Endothelial cell of umbilical vein (primary cell): ENCODE results near the gene OSBPL10. TPM values are rescaled to one million over a fixed set of nuclear protein-coding genes. Genes with fewer than 3 reads are reported as not detected.

ENCODE experiments used
- BruUV-seq: library from RNA; stranded (reverse); fragments of 400-500 nt; replicated peaks from 2 replicates; lab custom pipeline; 2021; lab: Mats Ljungman, UMichigan
- CTCF ChIA-PET: fragments of 300-600, 350-600 bp; sonication (Branson Sonifier 250); formaldehyde crosslinking; loops from one replicate; lab custom pipeline; 2021; ENCODE audit warnings: antibody characterized with exemption, inconsistent platforms; lab: Charles Lee
- POLR2A ChIA-PET: fragments of 300-600, 350-600 bp; sonication (Branson Sonifier 250); formaldehyde crosslinking; loops from one replicate; lab custom pipeline; 2021; ENCODE audit warnings: antibody characterized with exemption, inconsistent platforms; lab: Charles Lee
- DNase-seq: peaks from one replicate; pipeline ENCODE4 v3.0.0-alpha.2; 2011; ENCODE audit warnings: low read depth, low spot score
- FAIRE-seq: peaks from 2 replicates; lab custom pipeline; 2011; peaks lifted over from hg19 to GRCh38; lab: Jason Lieb, UNC
- H2AFZ ChIP-seq: 2 replicates; pipeline ENCODE4 v1.6.0; 2012; ENCODE audit warnings: low read depth, low read length, control low read depth, inconsistent platforms
- H3K27ac ChIP-seq: 2 replicates; pipeline ENCODE4 v1.5.1; 2011; ENCODE audit warnings: low read depth, mild to moderate bottlenecking, control low read depth, low read length, moderate library complexity; ENCODE audit not compliant: insufficient read depth
- H3K27me3 ChIP-seq, 2 experiments: 2 replicates each; pipeline versions ENCODE4 v1.6.0 to v1.6.1; 2011; ENCODE audit warnings: low read length in 2 of 2, mixed read lengths in 1 of 2; ENCODE audit not compliant: control insufficient read depth in 2 of 2, insufficient read depth in 2 of 2
- H3K36me3 ChIP-seq, 2 experiments: 2 replicates in 1 of 2; 3 replicates in 1 of 2; pipeline ENCODE4 v1.5.1; 2011; ENCODE audit warnings: low read length in 2 of 2, mild to moderate bottlenecking in 1 of 2, moderate library complexity in 1 of 2; ENCODE audit not compliant: control insufficient read depth in 2 of 2, insufficient read depth in 2 of 2; ENCODE audit errors: extremely low read depth in 1 of 2
- H3K4me1 ChIP-seq: 3 replicates; pipeline ENCODE4 v1.5.1; 2011; ENCODE audit warnings: mild to moderate bottlenecking, low read length; ENCODE audit not compliant: control insufficient read depth, insufficient read depth; ENCODE audit errors: extremely low read depth
- H3K4me2 ChIP-seq: 2 replicates; pipeline ENCODE4 v1.6.1; 2011; ENCODE audit warnings: low read length, control low read depth, mixed read lengths; ENCODE audit not compliant: insufficient read depth
- H3K4me3 ChIP-seq, 3 experiments: fragments of 200-600 bp in 1 of 3; sonication (generic), shearing (Covaris generic) in 1 of 3; replicated peaks in 1 of 3; 2 replicates each; pipeline ENCODE4 v1.5.1; 2011 to 2016; ENCODE audit warnings: control low read depth in 3 of 3, low read length in 3 of 3, mild to moderate bottlenecking in 2 of 3, inconsistent platforms in 1 of 3, low read depth in 1 of 3, moderate library complexity in 1 of 3; ENCODE audit not compliant: insufficient read depth in 1 of 3
- H3K79me2 ChIP-seq: 2 replicates; pipeline ENCODE4 v1.6.0; 2012; ENCODE audit warnings: low read length, inconsistent platforms; ENCODE audit not compliant: control insufficient read depth, insufficient read depth
- H3K9ac ChIP-seq: replicated peaks from 2 replicates; pipeline ENCODE3; 2011; ENCODE audit warnings: low read length, control low read depth; ENCODE audit not compliant: insufficient read depth; ENCODE audit errors: extremely low read depth
- H3K9me1 ChIP-seq: replicated peaks from 3 replicates; pipeline ENCODE4 v1.6.0; 2011; ENCODE audit warnings: mild to moderate bottlenecking, low read length; ENCODE audit not compliant: control insufficient read depth, insufficient read depth; ENCODE audit errors: extremely low read depth
- H3K9me3 ChIP-seq: replicated peaks from 2 replicates; pipeline ENCODE4 v1.5.1; 2012; ENCODE audit warnings: low read length, inconsistent platforms; ENCODE audit not compliant: control insufficient read depth, insufficient read depth
- H4K20me1 ChIP-seq: replicated peaks from 2 replicates; pipeline ENCODE3; 2011; ENCODE audit warnings: mild to moderate bottlenecking, low read length; ENCODE audit not compliant: control insufficient read depth, insufficient read depth; ENCODE audit errors: extremely low read depth
- EZH2 ChIP-seq: IDR thresholded peaks from 2 replicates; pipeline ENCODE4 v1.6.1; 2012; ENCODE audit warnings: borderline replicate concordance, low read depth, mild to moderate bottlenecking, moderate library complexity, low read length, inconsistent platforms; ENCODE audit not compliant: severe bottlenecking
- FOS ChIP-seq: IDR thresholded peaks from 2 replicates; pipeline ENCODE4 v1.6.1; 2011; ENCODE audit warnings: mild to moderate bottlenecking, low read length, moderate library complexity, borderline replicate concordance; ENCODE audit not compliant: insufficient read depth
- MYC ChIP-seq: IDR thresholded peaks from one replicate; pipeline ENCODE4 v1.6.1; 2011; ENCODE audit warnings: mild to moderate bottlenecking, low read depth, low read length
- POLR2AphosphoS5 ChIP-seq: IDR thresholded peaks from 2 replicates; pipeline ENCODE4 v1.6.1; 2012; ENCODE audit warnings: low read depth, mild to moderate bottlenecking, control low read depth, low read length, moderate library complexity; ENCODE audit not compliant: insufficient read depth
- dilution Hi-C: fragments of 300-500 bp; cut with MboI; formaldehyde crosslinking; loops from one replicate; pipeline ENCODE4 v1.15.0; 2019; ENCODE audit warnings: low sequenced_read_pairs; ENCODE audit not compliant: extremely low pct_ligation_motif_present
- intact Hi-C: fragments of 100-400 bp; cut with micrococcal nuclease; formaldehyde crosslinking; loops from one replicate; pipeline ENCODE4 v1.10.0; 2022
- polyA plus RNA-seq, 4 experiments: library from polyadenylated mRNA; depleted of rRNA in 3 of 4; stranded (reverse) in 3 of 4; unstranded in 1 of 4; fragments of >200 nt; gene quantifications; 2 replicates each; pipeline versions ENCODE4 v1.2.1 to v1.2.3, GENCODE V29; 2011 to 2012; ENCODE audit warnings: missing spikeins in 1 of 4
- total RNA-seq: library from RNA; stranded (reverse); gene quantifications from 2 replicates; pipeline ENCODE4 v1.2.3, GENCODE V29; 2021
- TF ChIP-seq, protein P1 (sequence below), 2 donors: IDR thresholded peaks; 1 replicate in 1 of 2; 2 replicates in 1 of 2; pipeline ENCODE4 v1.5.1; 2011; ENCODE audit warnings: low read length in 2 of 2, mild to moderate bottlenecking in 2 of 2, moderate library complexity in 2 of 2, control low read depth in 1 of 2, inconsistent platforms in 1 of 2, low read depth in 1 of 2; ENCODE audit not compliant: insufficient read depth in 1 of 2; ENCODE audit errors: extremely low read depth in 1 of 2
- TF ChIP-seq, protein P2 (sequence below): IDR thresholded peaks from 2 replicates; pipeline ENCODE4 v1.6.1; 2011; ENCODE audit not compliant: insufficient read depth, insufficient read length

Gene OSBPL10
- total and polyA plus RNA-seq, 2 donors (not counting 3 experiments of a cell fraction or from before 2014, with no cell fraction given), result 10.8 to 47.6 TPM

- no peak overlapping the region for H3K9ac ChIP-seq
- no peaks in the 10 kb centered on the region for H3K79me2 ChIP-seq
- no peaks in the 10 kb centered on the region for H3K36me3 ChIP-seq
- H3K4me3 ChIP-seq, result no peak overlapping the region
- no peaks in the 10 kb centered on the region for H4K20me1 ChIP-seq
- dilution Hi-C loops, result no loop called here
- no peak overlapping the region for H2AFZ ChIP-seq
- ChIA-PET POLR2A (no interaction called here), CTCF (interaction anchor here (0.8 kb wide), 1 partner anchor 64 kb away, joined by 3 read pairs; no protein-coding TSS in a partner anchor)
- no peaks in the 10 kb centered on the region for H3K4me1 ChIP-seq
- H3K27me3 ChIP-seq, result no peaks in the 10 kb centered on the region
- no peaks in the 10 kb centered on the region for H3K9me3 ChIP-seq
- intact Hi-C loops, result no loop called here
- TF ChIP-seq FOS (no peak), EZH2 (no peak), MYC (no peak), POLR2AphosphoS5 (no peak)
- TF ChIP-seq, protein P1, sequence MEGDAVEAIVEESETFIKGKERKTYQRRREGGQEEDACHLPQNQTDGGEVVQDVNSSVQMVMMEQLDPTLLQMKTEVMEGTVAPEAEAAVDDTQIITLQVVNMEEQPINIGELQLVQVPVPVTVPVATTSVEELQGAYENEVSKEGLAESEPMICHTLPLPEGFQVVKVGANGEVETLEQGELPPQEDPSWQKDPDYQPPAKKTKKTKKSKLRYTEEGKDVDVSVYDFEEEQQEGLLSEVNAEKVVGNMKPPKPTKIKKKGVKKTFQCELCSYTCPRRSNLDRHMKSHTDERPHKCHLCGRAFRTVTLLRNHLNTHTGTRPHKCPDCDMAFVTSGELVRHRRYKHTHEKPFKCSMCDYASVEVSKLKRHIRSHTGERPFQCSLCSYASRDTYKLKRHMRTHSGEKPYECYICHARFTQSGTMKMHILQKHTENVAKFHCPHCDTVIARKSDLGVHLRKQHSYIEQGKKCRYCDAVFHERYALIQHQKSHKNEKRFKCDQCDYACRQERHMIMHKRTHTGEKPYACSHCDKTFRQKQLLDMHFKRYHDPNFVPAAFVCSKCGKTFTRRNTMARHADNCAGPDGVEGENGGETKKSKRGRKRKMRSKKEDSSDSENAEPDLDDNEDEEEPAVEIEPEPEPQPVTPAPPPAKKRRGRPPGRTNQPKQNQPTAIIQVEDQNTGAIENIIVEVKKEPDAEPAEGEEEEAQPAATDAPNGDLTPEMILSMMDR (IDR thresholded peaks at IDR 0.05; ENCODE audit: extremely low read depth in 1 of 2, insufficient read depth in 1 of 2, low read depth in 1 of 2, low read length in 2 of 2), result no peak
- TF ChIP-seq, protein P2, sequence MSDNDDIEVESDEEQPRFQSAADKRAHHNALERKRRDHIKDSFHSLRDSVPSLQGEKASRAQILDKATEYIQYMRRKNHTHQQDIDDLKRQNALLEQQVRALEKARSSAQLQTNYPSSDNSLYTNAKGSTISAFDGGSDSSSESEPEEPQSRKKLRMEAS, result no peak
- H3K27ac ChIP-seq, result no peak overlapping the region
- FAIRE-seq (no peak), DNase-seq (no peak)
- H3K9me1 ChIP-seq, result no peaks in the 10 kb centered on the region
- BruUV-seq, result no TSS peak
- H3K4me2 ChIP-seq, result no peak overlapping the region
Measured at GRCh38 chr3:31692751-31693150, 288.3 kb downstream of the OSBPL10 start.
